ENCODE results near the gene ARHGEF28. TPM values are rescaled to one million over a fixed set of nuclear protein-coding genes. Genes with fewer than 3 reads are reported as not detected.

The ARHGEF28 gene
- total and polyA plus RNA-seq, 2 donors (not counting 1 experiment from before 2014, with no cell fraction given), result 2.3 to 34.3 TPM

GRCh38 chr5:73950912-73951430, 325.0 kb downstream of the ARHGEF28 start:
- no peak for TF ChIP-seq CTCF (conservative IDR thresholded peaks at IDR 0.05 in 1 of 2, IDR thresholded peaks at IDR 0.05 in 1 of 2; ENCODE audit: low read depth in 1 of 2, low read length in 2 of 2)
- H2AFZ ChIP-seq (ENCODE audit: low read length), result no peak overlapping the region
- no peak overlapping the region for H3K9ac ChIP-seq (ENCODE audit: insufficient read depth, low read length)
- H3K36me3 ChIP-seq (ENCODE audit: control insufficient read depth, insufficient read depth, low read length), result no peaks in the 10 kb centered on the region
- H3K4me3 ChIP-seq (replicated peaks in 1 of 4; ENCODE audit: control extremely low read depth in 1 of 4, insufficient read depth in 1 of 4, low read depth in 3 of 4, low read length in 4 of 4), result no peak overlapping the region
- H3K9me3 ChIP-seq (ENCODE audit: control insufficient read depth, insufficient read depth, low read depth, low read length), result no peaks in the 10 kb centered on the region
- H3K27me3 ChIP-seq (ENCODE audit: control insufficient read depth, insufficient read depth, low read length), result peaks cover 2% of the 10 kb centered on the region
- no peaks in the 10 kb centered on the region for H3K79me2 ChIP-seq (ENCODE audit: control insufficient read depth, insufficient read depth, low read length)
- H3K27ac ChIP-seq (ENCODE audit: insufficient read depth, low read length), result no peak overlapping the region
- no peak overlapping the region for H3K4me2 ChIP-seq (ENCODE audit: extremely low read depth, insufficient read depth, low read length)
- no peaks in the 10 kb centered on the region for H4K20me1 ChIP-seq (ENCODE audit: control insufficient read depth, extremely low read depth, insufficient read depth, low read length)
- peaks cover 5% of the 10 kb centered on the region for H3K4me1 ChIP-seq (ENCODE audit: control insufficient read depth, extremely low read depth, insufficient read depth, low read length)
- no peak for DNase-seq (ENCODE audit: low read depth in 2 of 2)

- Histone ChIP-seq H3K4me1 (ENCODE audit: control insufficient read depth, extremely low read depth, insufficient read depth, low read length) (peaks cover 5% of the 10 kb centered on the region), H3K79me2 (ENCODE audit: control insufficient read depth, insufficient read depth, low read length) (no peaks in the 10 kb centered on the region), H3K9me3 (ENCODE audit: control insufficient read depth, insufficient read depth, low read depth, low read length) (no peaks in the 10 kb centered on the region), H3K36me3 (ENCODE audit: control insufficient read depth, insufficient read depth, low read length) (no peaks in the 10 kb centered on the region), H3K27ac (ENCODE audit: insufficient read depth, low read length) (no peak overlapping the region), H3K4me3 (replicated peaks in 1 of 4; ENCODE audit: control extremely low read depth in 1 of 4, insufficient read depth in 1 of 4, low read depth in 3 of 4, low read length in 4 of 4) (no peak overlapping the region), H3K4me2 (ENCODE audit: extremely low read depth, insufficient read depth, low read length) (no peak overlapping the region), H3K27me3 (ENCODE audit: control insufficient read depth, insufficient read depth, low read length) (peaks cover 8% of the 10 kb centered on the region), H3K9ac (ENCODE audit: insufficient read depth, low read length) (no peak overlapping the region), H4K20me1 (ENCODE audit: control insufficient read depth, extremely low read depth, insufficient read depth, low read length) (no peaks in the 10 kb centered on the region), H2AFZ (ENCODE audit: low read length) (no peak overlapping the region)
- DNase-seq (ENCODE audit: low read depth in 2 of 2), result no peak
- TF ChIP-seq EZH2 (IDR thresholded peaks at IDR 0.05; ENCODE audit: low read length, missing control alignments) (no peak), CTCF (conservative IDR thresholded peaks at IDR 0.05 in 1 of 2, IDR thresholded peaks at IDR 0.05 in 1 of 2; ENCODE audit: low read depth in 1 of 2, low read length in 2 of 2) (no peak)
These were observed 326.9 kb downstream of the ARHGEF28 start for GRCh38 chr5:73952872-73953271.

DNA sequence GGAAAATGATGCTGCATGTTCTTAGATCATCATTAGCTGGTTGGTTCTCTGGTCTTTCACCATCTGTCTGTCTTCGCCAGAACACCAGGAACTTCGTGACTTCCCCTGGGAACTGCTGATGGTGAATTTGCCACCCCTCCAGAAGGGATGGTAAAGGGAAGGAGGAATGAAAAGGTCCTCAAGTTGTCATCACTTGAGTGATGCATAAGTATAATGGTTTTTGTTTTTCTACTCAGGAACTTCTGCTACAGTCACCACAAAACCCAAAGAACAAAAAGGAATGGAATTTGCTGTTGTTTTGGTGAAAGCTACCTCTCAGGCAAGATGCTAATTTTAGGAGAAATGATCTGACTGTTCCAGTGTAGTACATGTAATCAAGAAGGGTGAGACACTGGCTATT, 328.4 kb downstream of the ARHGEF28 start:
- Histone ChIP-seq H3K27ac (ENCODE audit: insufficient read depth, low read length) (no peak overlapping the region), H3K9me3 (ENCODE audit: control insufficient read depth, insufficient read depth, low read depth, low read length) (no peaks in the 10 kb centered on the region), H2AFZ (ENCODE audit: low read length) (no peak overlapping the region), H3K4me3 (replicated peaks in 1 of 4; ENCODE audit: control extremely low read depth in 1 of 4, insufficient read depth in 1 of 4, low read depth in 3 of 4, low read length in 4 of 4) (no peak overlapping the region), H3K4me1 (ENCODE audit: control insufficient read depth, extremely low read depth, insufficient read depth, low read length) (no peaks in the 10 kb centered on the region), H3K79me2 (ENCODE audit: control insufficient read depth, insufficient read depth, low read length) (no peaks in the 10 kb centered on the region), H3K36me3 (ENCODE audit: control insufficient read depth, insufficient read depth, low read length) (no peaks in the 10 kb centered on the region), H4K20me1 (ENCODE audit: control insufficient read depth, extremely low read depth, insufficient read depth, low read length) (no peaks in the 10 kb centered on the region), H3K27me3 (ENCODE audit: control insufficient read depth, insufficient read depth, low read length) (peaks cover 8% of the 10 kb centered on the region), H3K9ac (ENCODE audit: insufficient read depth, low read length) (no peak overlapping the region), H3K4me2 (ENCODE audit: extremely low read depth, insufficient read depth, low read length) (no peak overlapping the region)
- TF ChIP-seq CTCF (conservative IDR thresholded peaks at IDR 0.05 in 1 of 2, IDR thresholded peaks at IDR 0.05 in 1 of 2; ENCODE audit: low read depth in 1 of 2, low read length in 2 of 2) (no peak), EZH2 (IDR thresholded peaks at IDR 0.05; ENCODE audit: low read length, missing control alignments) (no peak)
- DNase-seq (ENCODE audit: low read depth in 2 of 2), result no peak

Measured in fibroblast of lung (primary cell).